Measurements from ENCODE around the gene AMDHD1. TPM values are rescaled to one million over a fixed set of nuclear protein-coding genes. Genes with fewer than 3 reads are reported as not detected.
A peak's percentile ranks its signal among the peaks of the same experiment; 100 is the strongest.

Gene AMDHD1
- total RNA-seq, 1 experiment from 2014 or later: 1.5 TPM

DNA sequence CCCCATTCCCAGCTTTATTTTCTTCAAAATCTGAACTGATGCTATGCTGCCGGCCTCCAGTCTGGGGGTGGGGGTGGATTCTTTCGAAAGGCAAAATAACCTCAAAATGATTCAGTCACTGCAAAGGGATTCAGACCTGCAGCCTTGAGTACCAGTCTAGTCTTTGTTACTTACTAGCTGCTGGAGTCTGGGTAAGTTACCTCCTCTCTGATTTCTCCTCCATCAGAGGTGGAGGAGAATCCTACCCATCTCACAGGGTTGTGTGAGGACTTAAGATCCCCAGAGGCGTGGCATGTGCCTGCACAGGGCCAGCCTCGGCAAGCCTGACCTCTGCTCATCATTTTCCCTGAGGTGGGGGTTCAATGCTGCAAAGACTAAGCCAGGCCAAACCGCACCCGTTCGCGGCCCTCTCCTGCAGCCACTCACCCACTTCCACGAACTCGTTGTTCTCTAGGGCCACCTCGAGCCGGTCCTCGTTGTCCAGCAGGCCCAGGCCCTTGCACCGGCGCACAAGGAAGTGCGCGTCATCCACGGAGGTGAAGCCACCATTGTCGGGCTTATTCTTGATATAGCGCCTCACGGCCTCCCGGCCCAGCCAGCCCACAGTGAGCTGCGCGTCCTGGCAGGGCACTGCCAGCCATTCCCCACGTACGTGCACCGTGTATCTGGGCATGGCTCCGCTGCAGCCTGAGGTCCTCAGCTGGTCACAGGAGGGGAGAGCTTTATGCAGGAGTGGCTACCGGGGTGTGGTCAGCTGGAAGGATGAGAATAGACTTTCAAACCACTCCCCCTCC lies 52.3 kb downstream of the AMDHD1 start:
- DNase-seq (ENCODE audit: low read depth): no peak

DNA sequence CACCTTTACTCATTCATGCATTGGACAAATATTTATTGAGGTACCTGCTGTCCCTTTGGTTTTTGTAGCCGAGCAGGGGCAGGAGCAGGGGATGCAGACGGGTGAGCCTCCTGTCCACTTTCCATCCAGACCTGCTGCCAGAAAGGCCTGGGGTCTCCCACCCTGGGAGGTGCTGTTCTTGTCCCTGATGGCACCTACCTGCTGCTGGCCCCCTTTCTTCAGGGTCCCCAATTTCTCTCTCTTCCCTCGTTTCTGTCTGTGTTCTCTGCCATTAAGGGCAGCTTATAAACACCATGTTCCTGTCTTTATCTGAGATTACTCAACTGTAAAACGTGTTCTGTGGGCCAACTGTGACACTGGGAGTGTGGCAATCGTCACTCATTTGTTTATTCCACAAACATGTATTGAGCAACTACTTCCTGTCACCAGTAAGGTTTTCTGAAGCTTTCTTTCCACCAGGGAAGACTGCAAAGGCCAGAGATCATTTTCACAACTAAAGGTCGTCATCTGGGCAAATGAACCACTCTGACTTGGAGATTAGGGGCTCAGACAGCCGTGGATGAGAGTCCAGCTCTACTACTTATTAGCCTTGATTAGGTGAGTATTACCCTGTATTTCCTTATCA lies 53.0 kb downstream of the AMDHD1 start, which contains the start of gene HAL:
TSS of gene HAL (minus strand) at position 311 of the 625 bp plus-strand sequence. CDS start 434 bp downstream, outside the sequence.
- DNase-seq (ENCODE audit: low read depth): no peak

DNA sequence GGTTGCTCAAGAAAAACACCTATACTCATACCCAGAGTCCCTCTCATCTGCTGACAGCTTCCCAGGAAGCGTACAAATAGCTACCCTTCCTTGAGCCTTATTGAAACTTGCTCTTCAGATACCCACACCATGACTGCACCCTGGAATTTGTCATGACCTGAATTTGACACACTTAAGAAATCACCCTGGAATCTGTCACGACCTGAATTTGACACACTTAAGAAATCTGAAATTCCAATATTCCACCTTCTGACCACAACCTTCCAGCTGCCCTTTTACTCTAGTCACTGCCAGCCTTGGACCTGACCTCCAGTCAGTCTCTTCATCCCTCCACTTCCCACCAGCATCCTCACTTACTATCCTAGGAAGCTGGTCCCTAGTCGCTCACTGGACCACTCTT lies 54.1 kb downstream of the AMDHD1 start:
- DNase-seq (ENCODE audit: low read depth): no peak

DNA sequence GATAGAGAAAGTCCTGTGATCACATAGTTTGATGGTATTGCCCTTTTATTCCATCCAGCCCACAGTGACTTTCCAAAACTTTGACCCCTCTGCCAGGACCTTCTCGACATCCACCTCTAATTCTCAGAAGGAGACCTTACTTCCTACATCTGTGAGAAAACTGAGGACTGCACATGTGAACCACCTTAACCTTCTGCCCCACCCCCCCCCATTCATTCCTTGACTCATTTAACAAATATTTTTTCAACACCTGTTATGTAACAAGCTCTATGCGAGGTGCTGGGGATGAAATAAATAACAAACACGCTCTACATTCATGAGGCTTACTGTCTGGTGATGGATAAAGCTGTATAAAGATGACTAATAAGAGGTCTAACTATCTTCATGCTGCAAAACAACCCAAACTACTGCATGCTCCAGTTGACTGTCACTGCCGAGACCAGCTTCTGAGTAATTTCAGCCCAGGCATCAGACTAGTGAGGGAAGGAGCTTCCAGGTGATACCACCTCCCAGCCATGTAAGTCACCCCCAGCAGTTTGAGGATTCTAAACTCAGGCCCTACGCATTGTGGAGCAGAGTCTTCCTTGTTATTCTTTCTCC lies 54.9 kb downstream of the AMDHD1 start:
- DNase-seq (ENCODE audit: low read depth): no peak

DNA sequence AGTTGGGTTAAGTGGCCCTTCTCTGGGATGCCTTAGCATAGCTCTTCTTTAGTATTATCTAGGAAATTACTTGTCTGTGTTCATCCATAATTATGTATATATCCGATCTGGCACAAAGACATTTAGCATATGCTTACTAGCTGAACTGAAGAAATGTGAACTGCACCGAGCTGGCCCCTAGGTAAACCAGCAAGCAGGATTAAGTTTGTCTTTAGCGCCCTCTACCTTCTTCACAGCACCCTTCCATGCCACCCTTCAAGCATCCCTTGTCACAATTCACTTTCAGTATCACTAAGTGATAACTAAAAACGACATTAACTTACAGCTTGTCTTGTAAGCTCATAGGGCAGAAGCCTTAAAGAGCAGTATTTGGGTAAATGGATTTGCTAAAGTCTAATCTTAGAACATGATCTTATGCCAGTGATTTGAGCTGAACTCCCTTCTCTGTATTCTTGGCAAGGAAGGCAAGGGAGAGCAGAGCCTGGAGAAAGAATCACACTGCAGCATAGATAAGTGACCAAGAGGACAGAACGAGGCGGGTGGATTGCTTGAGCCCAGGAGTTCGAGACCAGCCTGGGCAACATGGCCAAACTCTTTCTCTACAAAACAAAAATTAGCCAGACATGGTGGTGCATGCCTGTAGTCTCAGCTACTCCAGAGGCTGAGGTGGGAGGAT lies 55.6 kb downstream of the AMDHD1 start:
- peak; percentile 57 for DNase-seq (ENCODE audit: low read depth)

DNA sequence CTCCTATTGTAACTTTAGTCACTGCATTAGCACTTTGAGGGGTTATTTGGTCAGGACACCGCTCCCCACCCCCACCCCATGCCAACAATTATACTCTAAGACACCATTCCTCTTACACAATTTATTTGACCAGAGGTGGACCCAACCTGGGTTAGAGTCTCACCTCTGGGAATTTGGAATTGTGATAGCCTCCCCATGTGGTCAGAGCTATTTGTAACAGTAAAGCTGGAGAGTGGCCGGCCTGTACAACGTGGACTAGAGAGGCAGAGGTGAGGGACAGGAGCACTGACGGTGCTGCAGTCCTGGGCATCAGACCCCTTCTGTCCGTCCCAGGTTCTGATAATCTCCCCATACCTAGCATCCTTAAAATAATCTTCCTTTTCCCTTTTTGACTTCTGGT lies 56.4 kb downstream of the AMDHD1 start:
- DNase-seq (ENCODE audit: low read depth): no peak

DNA sequence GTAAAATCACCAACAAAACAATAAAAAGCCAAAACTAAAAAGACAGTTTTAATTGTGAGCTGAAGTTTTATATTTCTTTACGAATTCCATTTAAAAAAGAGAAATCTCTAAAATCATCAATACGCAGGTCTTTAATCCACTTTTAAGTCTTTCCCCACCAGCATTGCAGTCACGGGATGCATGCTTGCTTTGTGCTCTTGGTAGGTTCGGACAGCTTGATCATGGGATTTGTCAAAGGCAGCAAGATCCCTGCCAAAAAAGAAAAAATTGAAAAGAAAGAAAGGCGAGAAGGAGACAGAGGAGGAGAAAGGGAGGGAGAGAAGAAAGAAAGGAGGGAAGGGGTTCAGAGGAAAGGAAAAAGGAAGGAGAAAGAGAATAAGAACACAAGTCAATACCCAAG lies 57.7 kb downstream of the AMDHD1 start:
- DNase-seq (ENCODE audit: low read depth): no peak

DNA sequence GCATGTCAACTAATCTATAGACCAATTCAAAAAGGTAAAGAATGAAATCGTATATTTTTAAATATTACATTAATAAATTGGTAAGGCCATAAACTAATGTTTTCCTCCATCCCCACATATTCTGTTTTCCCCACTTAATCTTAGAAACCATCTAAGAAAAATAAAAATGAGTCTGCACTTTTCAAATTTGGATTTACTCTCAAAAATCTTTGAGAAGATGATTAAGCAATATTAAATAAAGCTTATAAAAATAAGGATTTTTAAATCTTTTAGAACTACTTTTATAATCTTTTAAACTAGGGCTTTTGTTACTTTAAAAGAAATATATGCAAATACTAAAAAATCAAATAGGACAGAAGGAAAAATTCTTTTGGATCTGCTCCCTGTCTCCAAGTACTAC lies 63.6 kb downstream of the AMDHD1 start:
- no peak for DNase-seq (ENCODE audit: low read depth)

DNA sequence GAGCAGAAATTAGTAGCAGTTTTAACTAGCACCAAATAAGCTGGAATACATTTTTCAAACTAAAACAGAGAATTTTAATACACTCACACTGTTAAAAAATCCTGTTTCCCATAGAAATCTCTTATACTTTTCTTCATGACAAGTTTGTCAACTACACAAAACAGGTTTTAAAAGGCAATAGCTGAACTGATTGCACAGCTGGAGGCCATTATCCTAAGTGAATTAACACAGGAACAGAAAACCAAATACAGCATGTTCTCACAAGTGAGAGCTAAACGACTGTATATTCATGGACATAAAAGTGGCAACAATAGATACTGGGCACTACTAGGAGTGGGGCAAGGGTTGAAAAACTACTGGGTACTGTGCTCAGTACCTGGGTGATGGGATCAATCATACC lies 64.6 kb downstream of the AMDHD1 start:
- no peak for DNase-seq (ENCODE audit: low read depth)

DNA sequence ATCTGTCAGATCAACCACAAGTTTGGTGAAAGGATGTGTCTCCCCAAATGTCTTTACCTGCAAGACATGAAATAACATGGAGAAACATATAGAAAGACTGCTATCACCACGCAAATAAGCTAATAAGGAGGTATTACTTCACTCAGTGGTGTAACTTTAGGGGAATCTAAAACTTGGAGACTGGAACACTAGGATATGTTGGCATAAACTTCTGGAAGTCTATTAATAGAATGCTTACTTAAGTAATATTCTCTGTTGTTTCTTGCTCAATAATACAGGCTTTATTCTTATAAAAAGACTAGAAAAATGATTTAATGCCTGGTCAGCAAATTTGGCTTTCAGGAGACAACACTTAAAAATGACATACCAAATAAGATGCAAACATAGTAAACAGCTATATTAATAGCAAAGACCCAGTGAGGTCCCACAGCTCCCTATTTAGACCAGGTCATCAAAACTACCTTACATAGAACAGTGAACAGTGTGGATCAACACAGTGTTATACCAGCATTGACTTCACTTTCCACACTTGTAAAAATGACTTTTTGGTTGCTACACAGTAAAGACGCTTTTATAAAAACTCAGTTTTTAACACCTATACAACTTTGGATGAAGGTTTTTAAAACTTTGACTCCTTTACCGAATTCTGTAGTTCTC lies 71.9 kb downstream of the AMDHD1 start:
- no peak for DNase-seq (ENCODE audit: low read depth)

DNA sequence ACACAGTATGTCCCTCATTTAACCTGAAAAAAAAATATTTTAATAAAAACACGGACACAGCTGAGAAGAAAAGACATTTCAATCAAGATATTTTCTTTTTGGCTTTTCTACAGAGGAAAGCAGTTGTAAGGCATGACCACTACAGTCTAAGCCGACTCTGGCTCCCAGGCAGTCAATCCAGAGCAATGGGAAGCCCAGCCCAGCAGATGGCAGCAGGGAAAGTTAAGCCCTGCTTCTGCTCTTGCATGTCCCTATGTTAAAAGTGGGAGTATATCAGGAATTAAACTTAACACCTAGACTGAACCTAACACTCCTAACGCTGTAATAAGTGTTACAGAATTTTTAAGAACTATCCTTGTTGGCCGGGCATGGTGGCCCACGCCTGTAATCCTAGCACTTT lies 72.5 kb downstream of the AMDHD1 start:
- peak; percentile 37 for DNase-seq (ENCODE audit: low read depth)

Other genes with a start within 250 kb of the AMDHD1 start
- gene NTN4, start 152.6 kb upstream of the AMDHD1 start, total RNA-seq (2014; rRNA removed; shearing (Covaris generic)): 16.5 and 21.5 TPM in 2 replicates
- gene SNRPF, start 84.4 kb upstream of the AMDHD1 start, total RNA-seq (2014; rRNA removed; shearing (Covaris generic)): 20.6 and 33.8 TPM in 2 replicates
- not detected in 2 replicates for gene CCDC38, start 717 bp upstream of the AMDHD1 start, total RNA-seq (2014; rRNA removed; shearing (Covaris generic))
- not detected in 2 replicates for gene HAL, start 53.0 kb downstream of the AMDHD1 start, total RNA-seq (2014; rRNA removed; shearing (Covaris generic))
- 39.8 and 51.4 TPM in 2 replicates for gene LTA4H, start 92.3 kb downstream of the AMDHD1 start, total RNA-seq (2014; rRNA removed; shearing (Covaris generic))